K562 (cell line): ENCODE results near the gene NLGN3. TPM values are rescaled to one million over a fixed set of nuclear protein-coding genes. Genes with fewer than 3 reads are reported as not detected.

ENCODE experiments used
- ATAC-seq: fragments of 200-7000 bp; cut with Tn5 transposase; 3 replicates; pipeline ENCODE4 v1.9.1; 2020; ENCODE audit warnings: moderate library complexity
- BruUV-seq: library from RNA; stranded (reverse); fragments of 400-500 nt; replicated peaks from 2 replicates; lab custom pipeline; 2021; lab: Mats Ljungman, UMichigan
- CTCF ChIA-PET: fragments of 300-600 bp; formaldehyde crosslinking; extraction: SDS; loops from one replicate; lab custom pipeline; 2021; ENCODE audit warnings: low intra/inter-chr PET ratio; lab: Yijun Ruan, JAX
- POLR2A ChIA-PET: fragments of 300-600, 350-650 bp; sonication (Branson Sonifier 250); formaldehyde crosslinking; extraction: SDS; loops from one replicate; lab custom pipeline; 2021; ENCODE audit warnings: antibody characterized with exemption, inconsistent platforms; lab: Yijun Ruan, JAX
- DNase-seq, 4 experiments: peaks; one replicate each; pipeline versions ENCODE4 v3.0.0 to v3.0.0-alpha.2; 2011 to 2018; ENCODE audit warnings: low spot score in 3 of 4, mixed read lengths in 3 of 4; ENCODE audit errors: extremely low read depth in 1 of 4
- FAIRE-seq: peaks from 2 replicates; lab custom pipeline; 2011; peaks lifted over from hg19 to GRCh38; lab: Jason Lieb, UNC
- H2AFZ ChIP-seq: 2 replicates; pipeline ENCODE4 v1.6.0; 2011; ENCODE audit warnings: low read depth, low read length, control low read depth, inconsistent platforms
- H3K27ac ChIP-seq: fragments of 200-600 bp; 3 replicates; pipeline ENCODE4 v1.8.0; 2011; ENCODE audit warnings: low read depth, mild to moderate bottlenecking, control low read depth, inconsistent platforms, low read length, moderate library complexity, mixed read lengths; ENCODE audit errors: extremely low read depth
- H3K27me3 ChIP-seq, 2 experiments: fragments of 300-600 bp in 1 of 2; 2 replicates in 1 of 2; 3 replicates in 1 of 2; pipeline versions ENCODE4 v1.6.0 to v1.8.0; 2011; ENCODE audit warnings: inconsistent platforms in 2 of 2, low read length in 2 of 2, mild to moderate bottlenecking in 1 of 2, mixed read lengths in 1 of 2, moderate library complexity in 1 of 2; ENCODE audit not compliant: control insufficient read depth in 2 of 2, insufficient read depth in 2 of 2
- H3K36me3 ChIP-seq: fragments of 300-600 bp; 3 replicates; pipeline ENCODE4 v1.8.0; 2011; ENCODE audit warnings: mild to moderate bottlenecking, low read length, inconsistent platforms; ENCODE audit not compliant: control insufficient read depth, insufficient read depth
- H3K4me1 ChIP-seq, 2 experiments: fragments of 200-600 bp in 1 of 2; replicated peaks in 1 of 2; 2 replicates in 1 of 2; 3 replicates in 1 of 2; pipeline versions ENCODE4 v1.5.1 to v1.8.0; 2011; ENCODE audit warnings: inconsistent platforms in 2 of 2, low read length in 2 of 2, mild to moderate bottlenecking in 1 of 2, mixed read lengths in 1 of 2, moderate library complexity in 1 of 2; ENCODE audit not compliant: control insufficient read depth in 2 of 2, insufficient read depth in 2 of 2
- H3K4me2 ChIP-seq: 2 replicates; pipeline ENCODE4 v1.6.1; 2011; ENCODE audit warnings: low read length, control low read depth, inconsistent platforms, mixed read lengths; ENCODE audit not compliant: insufficient read depth
- H3K4me3 ChIP-seq: fragments of 200-600 bp; sonication (generic), shearing (Covaris generic); 2 replicates; pipeline ENCODE4 v1.5.1; 2016; ENCODE audit warnings: control low read depth, inconsistent platforms
- H3K79me2 ChIP-seq: fragments of 200-600 bp; 3 replicates; pipeline ENCODE4 v1.8.0; 2011; ENCODE audit warnings: low read length, inconsistent platforms; ENCODE audit not compliant: control insufficient read depth, insufficient read depth
- H3K9ac ChIP-seq, 2 experiments: 2 replicates each; pipeline versions ENCODE4 v1.6.0 to v1.6.1; 2011; ENCODE audit warnings: low read depth in 2 of 2, low read length in 2 of 2, control low read depth in 1 of 2, inconsistent platforms in 1 of 2, mild to moderate bottlenecking in 1 of 2, mixed read lengths in 1 of 2; ENCODE audit not compliant: insufficient read depth in 1 of 2
- H3K9me1 ChIP-seq: one replicate; pipeline ENCODE4 v1.6.0; 2011; ENCODE audit warnings: inconsistent platforms, mild to moderate bottlenecking, low read length, moderate library complexity; ENCODE audit not compliant: control insufficient read depth, insufficient read depth
- H3K9me3 ChIP-seq: replicated peaks from 2 replicates; pipeline ENCODE4 v1.5.1; 2011; ENCODE audit warnings: low read depth, low read length, inconsistent platforms; ENCODE audit not compliant: control insufficient read depth, insufficient read depth
- H4K20me1 ChIP-seq: replicated peaks from 2 replicates; pipeline ENCODE4 v1.6.1; 2011; ENCODE audit warnings: low read length, inconsistent platforms, mixed read lengths; ENCODE audit not compliant: control insufficient read depth, insufficient read depth
- ARID3B ChIP-seq: fragments of 250-450 bp; sonication (Bioruptor Pico); IDR thresholded peaks from 2 replicates; pipeline ENCODE4 v1.4.0; 2020; ENCODE audit warnings: borderline replicate concordance
- EWSR1 ChIP-seq: fragments of 450-650 bp; IDR thresholded peaks from 2 replicates; pipeline ENCODE4 v1.6.1; 2018; ENCODE audit warnings: borderline replicate concordance, mild to moderate bottlenecking, low read depth, moderate library complexity; ENCODE audit not compliant: partially characterized antibody
- HEY1 ChIP-seq: fragments of 250-450 bp; sonication (Bioruptor Pico); IDR thresholded peaks from 2 replicates; pipeline ENCODE4 v1.5.0; 2020; ENCODE audit warnings: mild to moderate bottlenecking, moderate library complexity, borderline replicate concordance
- HMG20B ChIP-seq: fragments of 250-450 bp; sonication (Bioruptor Pico); IDR thresholded peaks from 2 replicates; pipeline ENCODE4 v1.5.0; 2021; ENCODE audit warnings: mild to moderate bottlenecking
- HNRNPH1 ChIP-seq: fragments of 200-400 bp; formaldehyde crosslinking; optimal IDR thresholded peaks from 2 replicates; pipeline ENCODE3; 2017; ENCODE audit warnings: low read depth, mild to moderate bottlenecking, low read length, moderate library complexity
- KDM1A ChIP-seq, 2 experiments: fragments of 450-650 bp; IDR thresholded peaks; 2 replicates each; pipeline ENCODE4 v1.6.1; 2016; ENCODE audit warnings: mild to moderate bottlenecking in 2 of 2
- MBD2 ChIP-seq: sonication (generic); IDR thresholded peaks from 2 replicates; pipeline ENCODE4 v1.6.1; 2016; ENCODE audit warnings: low read depth, borderline replicate concordance
- MED1 ChIP-seq: sonication (generic); formaldehyde crosslinking; IDR thresholded peaks from 2 replicates; pipeline ENCODE4 v1.8.1; 2023; ENCODE audit warnings: missing genetic modification reagents, borderline replicate concordance
- PREB ChIP-seq: sonication (generic); formaldehyde crosslinking; IDR thresholded peaks from 2 replicates; pipeline ENCODE4 v1.8.1; 2023; ENCODE audit warnings: mild to moderate bottlenecking, missing genetic modification reagents
- RBM25 ChIP-seq: fragments of 200-400 bp; formaldehyde crosslinking; IDR thresholded peaks from 2 replicates; pipeline ENCODE4 v1.6.1; 2018; ENCODE audit warnings: low read length, low read depth, moderate library complexity; ENCODE audit not compliant: severe bottlenecking
- SPI1 ChIP-seq: IDR thresholded peaks from 2 replicates; pipeline ENCODE4 v1.6.1; 2011; ENCODE audit warnings: low read depth, low read length, control low read depth, borderline replicate concordance
- TFAP4 ChIP-seq: sonication (generic); formaldehyde crosslinking; IDR thresholded peaks from 2 replicates; pipeline ENCODE4 v1.8.0; 2022; ENCODE audit warnings: missing genetic modification reagents, mild to moderate bottlenecking, moderate library complexity, borderline replicate concordance
- WGBS: fragments of 100-300 bp; shearing (Covaris generic); methylation state at CpG from one replicate; pipeline ENCODE4 v1.1.6; 2016; ENCODE audit warnings: low coverage, mixed read lengths; ENCODE audit not compliant: insufficient coverage; ENCODE audit errors: missing lambda C conversion rate; 5-methylcytosine and 5-hydroxymethylcytosine counted together
- in situ Hi-C: fragments of 300-500 bp; cut with MboI; formaldehyde crosslinking; loops from 4 replicates; pipeline ENCODE4 v1.15.0; 2018; ENCODE audit warnings: inconsistent platforms, mixed read lengths
- intact Hi-C: fragments of 100-400 bp; cut with micrococcal nuclease; formaldehyde crosslinking; loops from 2 replicates; pipeline ENCODE4 v1.14.2; 2022
- polyA plus RNA-seq, 8 experiments: library from polyadenylated mRNA; depleted of rRNA in 4 of 8; stranded (reverse) in 5 of 8; unstranded in 3 of 8; fragments of >200 nt; fragmentation: Nextera tagmentation in 2 of 8; fragmentation: Illumina TruSeq in 1 of 8; extraction: Ambion mirVana in 2 of 8; extraction: Trizol in 1 of 8; gene quantifications; 2 replicates each; pipeline versions ENCODE4 v1.2.1 to v1.2.3, GENCODE V29; 2011 to 2014; ENCODE audit warnings: inconsistent platforms in 1 of 8, missing spikeins in 1 of 8
- total RNA-seq, 7 experiments: library from RNA; depleted of rRNA in 6 of 7; stranded (reverse); fragments of >200 nt in 6 of 7; fragmentation: Illumina TruSeq in 2 of 7; extraction: Trizol in 2 of 7; gene quantifications; 2 replicates each; pipeline versions ENCODE4 v1.2.1 to v1.2.3, GENCODE V29; 2011 to 2021; ENCODE audit warnings: low replicate concordance in 1 of 7

Gene NLGN3
- total and polyA plus RNA-seq, 9 of the 15 experiments (the other 6 are each of a cell fraction or from before 2014, with no cell fraction given), result 0.03 to 0.86 (median 0.25) TPM

- no peak overlapping the region for H3K9ac ChIP-seq
- H3K4me3 ChIP-seq, result no peak overlapping the region
- H3K9me1 ChIP-seq, result no peaks in the 10 kb centered on the region
- no peak for ATAC-seq
- H3K9me3 ChIP-seq, result no peaks in the 10 kb centered on the region
- no peak for DNase-seq
- no peaks in the 10 kb centered on the region for H4K20me1 ChIP-seq
- H3K79me2 ChIP-seq, result no peaks in the 10 kb centered on the region
- H3K4me2 ChIP-seq, result no peak overlapping the region
- no peak overlapping the region for H2AFZ ChIP-seq
- ChIA-PET POLR2A (interaction anchor here (0.6 kb wide), 1 partner anchor 33 kb away, joined by 3 read pairs; no protein-coding TSS in a partner anchor), CTCF (no interaction called here)
- H3K27me3 ChIP-seq, result peaks cover 0 to 32% of the 10 kb centered on the region in 2 experiments; a peak in 4 of 5 replicates
- in situ Hi-C loops, result no loop called here
- TF ChIP-seq ARID3B (CRISPR knock-in tag) (no peak), MED1 (CRISPR knock-in tag) (no peak)
- no TSS peak for BruUV-seq
- intact Hi-C loops, result no loop called here
- H3K36me3 ChIP-seq, result no peaks in the 10 kb centered on the region
- no peak for FAIRE-seq
- H3K27ac ChIP-seq, result no peak overlapping the region
- 11% methylated on average over 6 of the region's 6 CpGs for WGBS
- no peaks in the 10 kb centered on the region; a peak in 1 of 5 replicates for H3K4me1 ChIP-seq
These were observed 71.8 kb downstream of the NLGN3 start for GRCh38 chrX:71216485-71216884.

- Histone ChIP-seq H3K27ac (no peak overlapping the region), H3K4me1 (no peaks in the 10 kb centered on the region; a peak in 1 of 5 replicates), H3K36me3 (no peaks in the 10 kb centered on the region), H3K9me1 (no peaks in the 10 kb centered on the region), H3K4me2 (no peak overlapping the region), H3K9me3 (no peaks in the 10 kb centered on the region), H3K27me3 (peaks cover 0 to 36% of the 10 kb centered on the region in 2 experiments; a peak in 4 of 5 replicates), H3K9ac (no peak overlapping the region), H3K4me3 (no peak overlapping the region), H2AFZ (no peak overlapping the region), H4K20me1 (no peaks in the 10 kb centered on the region), H3K79me2 (no peaks in the 10 kb centered on the region)
- WGBS, result 51% methylated on average over 6 of the region's 6 CpGs
- ATAC-seq, result no peak
- TF ChIP-seq HEY1 (CRISPR knock-in tag), result no peak
- TF ChIP-seq HMG20B, result no peak
- no peak for TF ChIP-seq EWSR1
- no peak for TF ChIP-seq TFAP4
- no peak for TF ChIP-seq SPI1
- 0 out of 4 replicates have a peak, but pooled peaks of 1 of the 2 experiments have one; percentile 12 for TF ChIP-seq KDM1A (IDR thresholded peaks at IDR 0.05)
- no peak for TF ChIP-seq PREB (CRISPR knock-in tag)
- no peak for TF ChIP-seq HNRNPH1
- TF ChIP-seq RBM25, result peak; percentile 35
- TF ChIP-seq MBD2, result no peak
- FAIRE-seq, result no peak
- ChIA-PET POLR2A (interaction anchor here (0.6 kb wide), 1 partner anchor 32 kb away, joined by 3 read pairs; no protein-coding TSS in a partner anchor), CTCF (no interaction called here)
- BruUV-seq, result no TSS peak
- in situ Hi-C loops, result no loop called here
- DNase-seq, result no peak
- intact Hi-C loops, result no loop called here
These were observed 72.7 kb downstream of the NLGN3 start for GRCh38 chrX:71217298-71217697.
